ENCODE measurements around the gene RNASE12.
"Not testable (repeated sequence)": the region's sequence is repeated elsewhere in the genome, so short reads cannot be mapped to it uniquely, and the experiment has no call there.

RNASE12 gene

GRCh38 chr14:20614038-20614840, 23.1 kb upstream of the RNASE12 start:
- DNase-seq (ENCODE audit: low read depth in 1 of 2, low spot score in 1 of 2) = no peak

- DNase-seq (ENCODE audit: low read depth in 1 of 2, low spot score in 1 of 2) = peak; percentile 69 to 75
These were observed 22.2 kb upstream of the RNASE12 start for GRCh38 chr14:20613094-20614037.

- DNase-seq (ENCODE audit: low read depth in 1 of 2, low spot score in 1 of 2) = no peak
These were observed 21.2 kb upstream of the RNASE12 start for GRCh38 chr14:20612403-20612802.

GRCh38 chr14:20611277-20611676, 20.1 kb upstream of the RNASE12 start:
- DNase-seq (ENCODE audit: low read depth in 1 of 2, low spot score in 1 of 2) = no peak

GRCh38 chr14:20610002-20610765, 19.0 kb upstream of the RNASE12 start:
- DNase-seq (ENCODE audit: low read depth in 1 of 2, low spot score in 1 of 2) = peak; percentile 45 to 60

- no peak for DNase-seq (ENCODE audit: low read depth in 1 of 2, low spot score in 1 of 2)
These were observed 18.2 kb upstream of the RNASE12 start for GRCh38 chr14:20609215-20610001.

GRCh38 chr14:20608383-20609110, 17.4 kb upstream of the RNASE12 start:
- DNase-seq (ENCODE audit: low read depth in 1 of 2, low spot score in 1 of 2) = no peak

- DNase-seq (ENCODE audit: low read depth in 1 of 2, low spot score in 1 of 2) = no peak
These were observed 16.4 kb upstream of the RNASE12 start for GRCh38 chr14:20607617-20608016.

GRCh38 chr14:20606902-20607242, 15.7 kb upstream of the RNASE12 start:
- no peak for DNase-seq (ENCODE audit: low read depth in 1 of 2, low spot score in 1 of 2)

- DNase-seq (ENCODE audit: low read depth in 1 of 2, low spot score in 1 of 2) = no peak
These were observed 15.2 kb upstream of the RNASE12 start for GRCh38 chr14:20606190-20606901.

- DNase-seq (ENCODE audit: low read depth in 1 of 2, low spot score in 1 of 2) = no peak
These were observed 12.9 kb upstream of the RNASE12 start for GRCh38 chr14:20603813-20604690.

GRCh38 chr14:20602583-20602982, 11.4 kb upstream of the RNASE12 start:
- DNase-seq (ENCODE audit: low read depth in 1 of 2, low spot score in 1 of 2) = no peak

- no peak for DNase-seq (ENCODE audit: low read depth in 1 of 2, low spot score in 1 of 2)
These were observed 10.3 kb upstream of the RNASE12 start for GRCh38 chr14:20601522-20601921.

GRCh38 chr14:20597108-20597507, 5.9 kb upstream of the RNASE12 start:
- no peak for DNase-seq (ENCODE audit: low read depth in 1 of 2, low spot score in 1 of 2)

- DNase-seq (ENCODE audit: low read depth in 1 of 2, low spot score in 1 of 2) = not testable (repeated sequence)
These were observed 4.5 kb upstream of the RNASE12 start for GRCh38 chr14:20595726-20596125.

GRCh38 chr14:20592574-20592973, 1.4 kb upstream of the RNASE12 start:
- no peak for DNase-seq (ENCODE audit: low read depth in 1 of 2, low spot score in 1 of 2)

GRCh38 chr14:20587489-20588154, 3.6 kb downstream of the RNASE12 start, which contains the start of gene RNASE11:
TSS of gene RNASE11 (minus strand) at chr14:20588001.
- DNase-seq (ENCODE audit: low read depth in 1 of 2, low spot score in 1 of 2) = no peak

GRCh38 chr14:20583908-20584307, 7.3 kb downstream of the RNASE12 start:
- DNase-seq (ENCODE audit: low read depth in 1 of 2, low spot score in 1 of 2) = no peak

All from stimulated activated CD4-positive, alpha-beta T cell treated with anti-CD3 and anti-CD28 coated beads, Interleukin-15, amount 100 ng/mL, for 1 hour (primary cell).